Rectal smooth muscle tissue (tissue), 1 donor: ENCODE results near the gene GABBR2.

Experiments used
- H3K27ac ChIP-seq: one replicate; pipeline ENCODE4 v1.7.0; 2013; ENCODE audit warnings: low read depth, low read length, inconsistent platforms
- H3K27me3 ChIP-seq: one replicate; pipeline ENCODE4 v1.7.0; 2013; ENCODE audit warnings: low read length; ENCODE audit not compliant: control insufficient read depth, insufficient read depth
- H3K36me3 ChIP-seq: one replicate; pipeline ENCODE4 v1.7.0; 2013; ENCODE audit warnings: low read length; ENCODE audit not compliant: control insufficient read depth, insufficient read depth
- H3K4me1 ChIP-seq: one replicate; pipeline ENCODE4 v1.7.0; 2013; ENCODE audit warnings: low read length; ENCODE audit not compliant: control insufficient read depth, insufficient read depth
- H3K4me3 ChIP-seq: one replicate; pipeline ENCODE4 v1.7.0; 2013; ENCODE audit warnings: low read length
- H3K9ac ChIP-seq: one replicate; pipeline ENCODE4 v1.7.0; 2013; ENCODE audit warnings: low read length

Gene GABBR2

DNA sequence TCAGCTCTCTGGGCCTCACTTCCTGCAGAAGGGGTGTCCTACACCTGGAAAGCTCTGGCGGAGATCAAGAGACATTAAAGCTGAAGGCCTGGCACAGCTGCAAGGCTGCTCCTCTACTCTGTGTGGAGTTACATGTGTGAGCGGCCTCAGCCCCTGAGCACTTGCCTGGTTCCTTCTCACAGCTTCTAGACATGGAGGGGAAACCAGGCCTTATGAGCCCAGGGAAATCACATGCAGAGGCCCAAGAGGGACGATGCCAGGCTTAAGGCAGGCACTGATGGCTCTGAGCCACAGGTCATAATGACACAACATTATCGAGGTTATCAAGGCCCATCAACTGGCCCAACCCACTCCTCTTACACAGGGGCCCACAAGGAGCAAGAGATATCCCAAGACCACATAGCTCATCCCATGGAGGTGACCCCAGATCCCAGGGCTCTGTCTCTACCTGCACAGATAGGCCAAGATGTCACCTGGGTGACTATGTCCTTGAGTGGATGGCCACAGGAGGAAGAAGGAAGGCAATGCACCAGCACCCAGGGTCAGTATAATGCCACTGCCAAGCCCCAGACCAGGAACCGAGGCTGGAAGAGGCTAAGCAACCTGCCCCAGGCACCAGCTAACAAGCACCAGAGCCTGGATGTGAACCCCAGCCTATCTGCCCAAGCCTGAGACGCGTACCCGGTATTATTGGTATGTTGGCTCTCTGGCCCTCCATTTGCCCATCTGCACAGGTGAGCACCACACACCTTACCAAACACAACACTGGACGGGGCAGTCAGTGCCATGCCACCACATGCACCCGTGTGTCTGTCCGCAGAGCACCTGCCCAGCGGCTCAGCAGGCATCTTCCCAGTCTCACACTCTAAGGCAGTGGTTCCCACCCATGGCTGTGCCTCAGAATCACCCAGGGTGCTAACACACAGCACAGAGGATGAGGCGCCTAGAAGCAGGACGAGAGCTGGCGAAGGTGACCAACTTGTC, 143.3 kb downstream of the GABBR2 start:
- Histone ChIP-seq H3K4me1 (no peaks in the 10 kb centered on the region), H3K27ac (no peak overlapping the region), H3K27me3 (no peaks in the 10 kb centered on the region)

GRCh38 chr9:98564714-98565113, 144.0 kb downstream of the GABBR2 start:
- H3K9ac ChIP-seq, result no peak overlapping the region
- no peaks in the 10 kb centered on the region for H3K4me1 ChIP-seq
- no peaks in the 10 kb centered on the region for H3K27me3 ChIP-seq
- no peak overlapping the region for H3K27ac ChIP-seq
- H3K36me3 ChIP-seq, result no peaks in the 10 kb centered on the region
- H3K4me3 ChIP-seq, result no peak overlapping the region

More for the DNA sequence above, 143.3 kb downstream of the GABBR2 start:
- no peaks in the 10 kb centered on the region for H3K36me3 ChIP-seq
- no peak overlapping the region for H3K9ac ChIP-seq
- no peak overlapping the region for H3K4me3 ChIP-seq

DNA sequence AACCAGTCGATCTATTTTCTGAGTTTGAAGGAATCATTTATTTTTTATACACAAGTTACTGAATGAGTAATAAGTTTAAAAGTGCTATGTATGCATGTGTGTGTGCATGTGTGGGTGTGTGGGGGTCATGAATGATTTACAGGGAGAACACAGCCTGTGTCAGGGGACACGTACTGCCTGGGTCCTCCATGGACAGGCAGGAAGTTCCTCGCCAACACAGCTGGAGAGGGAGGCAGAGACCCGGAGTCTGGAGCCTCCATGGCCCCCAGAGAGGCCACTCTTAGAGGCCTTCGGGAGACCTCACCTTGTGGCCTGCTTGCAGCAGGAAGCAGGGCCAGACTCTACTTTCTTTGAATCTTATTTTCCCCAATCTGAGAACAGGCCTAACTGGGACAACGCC, 144.7 kb downstream of the GABBR2 start:
- Histone ChIP-seq H3K36me3 (no peaks in the 10 kb centered on the region), H3K4me1 (no peaks in the 10 kb centered on the region), H3K9ac (no peak overlapping the region), H3K27me3 (no peaks in the 10 kb centered on the region), H3K4me3 (no peak overlapping the region), H3K27ac (no peak overlapping the region)

GRCh38 chr9:98563212-98563907, 145.4 kb downstream of the GABBR2 start:
- Histone ChIP-seq H3K36me3 (no peaks in the 10 kb centered on the region), H3K4me1 (no peaks in the 10 kb centered on the region), H3K9ac (no peak overlapping the region), H3K27ac (no peak overlapping the region), H3K4me3 (no peak overlapping the region), H3K27me3 (no peaks in the 10 kb centered on the region)

DNA sequence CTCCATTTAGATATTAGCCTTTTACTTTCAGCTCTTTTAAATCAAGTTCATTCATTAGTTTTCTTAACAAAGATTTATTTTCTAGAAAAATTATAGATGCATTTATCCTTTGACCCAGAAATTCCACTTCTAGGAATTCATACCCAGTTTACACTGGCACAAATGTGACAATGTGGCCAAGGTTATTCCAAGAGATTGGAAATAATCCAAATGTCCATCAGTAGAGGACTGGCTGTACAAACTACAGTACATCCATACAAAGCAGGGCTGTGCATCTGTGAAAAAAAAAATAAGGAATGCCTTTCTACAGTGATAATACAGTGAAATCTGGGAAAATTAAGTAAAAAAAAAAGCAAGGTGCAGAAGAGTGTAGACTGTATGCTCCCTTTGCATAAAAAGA, 149.2 kb downstream of the GABBR2 start:
- Histone ChIP-seq H3K36me3 (no peaks in the 10 kb centered on the region), H3K4me3 (no peak overlapping the region), H3K27me3 (no peaks in the 10 kb centered on the region), H3K4me1 (no peaks in the 10 kb centered on the region), H3K9ac (no peak overlapping the region), H3K27ac (no peak overlapping the region)

DNA sequence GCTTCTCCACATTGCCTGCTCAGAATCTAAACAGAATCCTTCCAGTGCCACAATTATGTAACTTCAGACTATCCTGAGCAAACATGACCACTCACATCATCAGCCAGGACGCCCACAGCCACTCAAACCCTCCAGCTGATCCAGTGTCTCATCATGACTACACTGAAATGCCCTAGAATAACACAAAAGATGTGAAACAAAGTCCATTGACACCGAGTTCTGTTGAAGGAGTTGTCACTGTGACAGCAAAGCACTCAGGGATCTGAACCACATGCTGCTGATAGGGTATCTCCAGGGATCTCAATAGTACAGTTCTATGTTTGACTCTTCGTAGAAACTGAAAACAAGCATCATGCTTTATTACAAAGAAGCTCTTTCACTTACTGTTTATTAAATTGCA, 150.2 kb downstream of the GABBR2 start:
- Histone ChIP-seq H3K27ac (no peak overlapping the region), H3K27me3 (no peaks in the 10 kb centered on the region), H3K4me3 (no peak overlapping the region), H3K36me3 (no peaks in the 10 kb centered on the region), H3K9ac (no peak overlapping the region), H3K4me1 (no peaks in the 10 kb centered on the region)

DNA sequence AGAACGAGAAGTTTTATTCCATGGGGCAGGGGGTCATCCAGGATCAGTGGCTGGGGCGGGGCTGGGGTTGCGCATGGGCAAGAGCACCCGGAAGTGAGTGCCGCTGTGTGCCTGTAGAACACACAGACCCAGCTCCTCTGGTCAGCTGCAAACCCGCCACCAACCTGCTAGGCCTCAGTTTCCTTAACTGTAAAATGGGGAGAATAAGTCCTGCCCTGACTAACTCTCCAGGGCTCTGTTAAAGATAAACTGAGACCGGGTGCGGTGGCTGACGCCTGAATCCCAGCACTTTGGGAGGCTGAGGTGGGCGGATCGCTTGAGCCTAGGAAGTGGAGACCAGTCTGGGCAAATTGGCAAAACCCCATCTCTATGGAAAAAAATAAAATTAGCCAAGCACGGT, 152.2 kb downstream of the GABBR2 start:
- Histone ChIP-seq H3K36me3 (no peaks in the 10 kb centered on the region), H3K27me3 (no peaks in the 10 kb centered on the region), H3K4me3 (no peak overlapping the region), H3K27ac (no peak overlapping the region), H3K4me1 (no peaks in the 10 kb centered on the region), H3K9ac (no peak overlapping the region)

DNA sequence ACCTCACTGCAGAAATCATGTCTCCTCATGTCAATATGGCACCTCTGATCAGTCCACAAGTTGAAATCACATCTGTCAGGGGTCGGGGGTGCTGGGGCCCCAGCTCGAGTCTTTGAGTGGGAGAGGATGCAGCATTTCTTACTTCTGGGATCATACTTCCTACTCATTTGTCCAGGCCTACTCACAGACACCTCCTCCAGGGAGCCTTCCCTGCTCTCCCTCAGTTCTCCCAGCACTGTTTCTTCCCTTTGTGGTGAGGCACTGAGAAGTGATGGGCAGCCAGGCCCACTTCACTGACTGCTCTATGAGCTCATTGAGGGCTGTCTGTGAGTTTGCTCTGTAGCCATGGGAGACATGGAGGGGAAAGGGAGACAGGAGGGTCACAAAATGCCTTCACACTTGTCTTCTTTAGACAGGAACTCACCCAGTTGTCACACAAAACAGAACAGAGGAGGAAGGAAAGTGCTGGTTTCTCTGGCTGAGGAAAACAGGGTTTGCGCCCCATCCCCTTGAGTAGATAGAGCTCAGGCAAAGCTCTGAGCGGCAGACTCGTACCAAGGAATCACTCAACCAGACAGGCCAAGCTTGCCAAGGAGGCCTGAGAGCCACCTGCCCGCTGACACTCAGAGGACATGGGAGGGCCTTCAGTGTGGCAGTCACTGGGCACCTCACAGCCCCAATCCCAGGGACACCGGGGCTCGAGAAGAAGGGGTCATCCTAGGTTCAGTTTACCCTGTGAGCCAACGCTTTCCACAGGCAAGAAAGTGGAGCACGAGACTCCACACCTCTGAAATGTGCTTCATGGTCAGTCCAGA, 152.9 kb downstream of the GABBR2 start:
- Histone ChIP-seq H3K4me3 (no peak overlapping the region), H3K4me1 (no peaks in the 10 kb centered on the region), H3K9ac (no peak overlapping the region)

GRCh38 chr9:98554752-98555151, 154.0 kb downstream of the GABBR2 start:
- H3K36me3 ChIP-seq, result no peaks in the 10 kb centered on the region
- H3K9ac ChIP-seq, result no peak overlapping the region

More for the DNA sequence above, 152.9 kb downstream of the GABBR2 start:
- Histone ChIP-seq H3K36me3 (no peaks in the 10 kb centered on the region), H3K27ac (no peak overlapping the region), H3K27me3 (no peaks in the 10 kb centered on the region)

GRCh38 chr9:98552331-98552730, 156.4 kb downstream of the GABBR2 start:
- Histone ChIP-seq H3K9ac (no peak overlapping the region), H3K27ac (no peak overlapping the region), H3K4me1 (no peaks in the 10 kb centered on the region), H3K4me3 (no peak overlapping the region), H3K27me3 (no peaks in the 10 kb centered on the region), H3K36me3 (no peaks in the 10 kb centered on the region)

More at GRCh38 chr9:98554752-98555151, 154.0 kb downstream of the GABBR2 start:
- H3K27me3 ChIP-seq, result no peaks in the 10 kb centered on the region
- no peak overlapping the region for H3K27ac ChIP-seq
- no peak overlapping the region for H3K4me3 ChIP-seq
- no peaks in the 10 kb centered on the region for H3K4me1 ChIP-seq

DNA sequence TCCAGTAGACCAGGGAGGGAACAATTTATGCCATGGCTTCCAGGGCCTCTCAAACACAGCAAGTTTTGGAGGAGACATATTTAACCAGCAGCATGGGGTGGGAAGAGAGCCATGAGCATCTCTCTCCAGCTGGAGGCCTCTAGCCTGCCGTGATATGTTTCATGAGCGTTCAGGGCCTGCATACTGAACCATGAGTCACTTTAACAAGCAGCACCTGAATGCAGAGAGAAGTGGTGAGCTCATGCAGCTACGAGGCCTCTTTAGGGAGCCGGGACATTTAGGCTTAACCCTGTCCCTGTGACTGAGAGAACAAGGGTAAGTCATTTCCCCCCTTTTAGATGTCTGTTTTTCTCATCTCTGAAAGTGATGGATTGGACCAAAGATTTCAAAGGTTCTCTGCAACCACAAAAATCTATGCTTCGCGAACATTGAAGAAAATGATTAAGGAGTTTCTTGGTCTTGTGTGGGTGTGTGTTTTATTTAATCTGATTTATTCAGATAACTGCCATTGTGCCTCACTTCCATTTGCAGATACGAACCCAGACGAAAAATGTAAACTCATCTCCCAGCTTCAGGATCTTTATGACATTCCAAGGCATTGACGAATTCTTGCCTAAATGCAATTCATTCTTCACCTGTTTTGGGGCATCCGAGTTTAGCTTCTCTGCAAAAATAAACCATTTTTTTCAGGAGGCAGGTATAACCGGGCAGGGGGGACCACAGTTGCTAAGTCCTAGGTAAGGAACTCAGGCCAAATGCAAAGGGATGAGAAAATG, 157.0 kb downstream of the GABBR2 start:
- Histone ChIP-seq H3K4me1 (no peaks in the 10 kb centered on the region), H3K27me3 (no peaks in the 10 kb centered on the region), H3K9ac (no peak overlapping the region), H3K27ac (no peak overlapping the region), H3K36me3 (no peaks in the 10 kb centered on the region), H3K4me3 (no peak overlapping the region)
